H9 (cell line): ENCODE data around the gene SAFB. TPM values are rescaled to one million over a fixed set of nuclear protein-coding genes. Genes with fewer than 3 reads are reported as not detected.

Experiments used
- DNase-seq: peaks from one replicate; pipeline ENCODE4 v3.0.0-alpha.2; 2017
- H2AFZ ChIP-seq: one replicate; pipeline ENCODE4 v1.6.1; 2013; ENCODE audit warnings: mild to moderate bottlenecking, low read length, control low read depth, moderate library complexity
- H2AK5ac ChIP-seq: 2 replicates; pipeline ENCODE4 v1.6.1; 2013; ENCODE audit warnings: low read length, control low read depth, mixed read lengths; ENCODE audit not compliant: insufficient read length
- H2BK120ac ChIP-seq: one replicate; pipeline ENCODE4 v1.6.1; 2013; ENCODE audit warnings: low read depth, mild to moderate bottlenecking, low read length, control low read depth, inconsistent platforms; ENCODE audit not compliant: poor library complexity, severe bottlenecking
- H2BK12ac ChIP-seq: 2 replicates; pipeline ENCODE4 v1.6.1; 2013; ENCODE audit warnings: low read length, control low read depth, mixed read lengths, low read depth; ENCODE audit not compliant: insufficient read length
- H2BK15ac ChIP-seq: 2 replicates; pipeline ENCODE4 v1.6.1; 2013; ENCODE audit warnings: low read depth, low read length, control low read depth
- H2BK20ac ChIP-seq: one replicate; pipeline ENCODE4 v1.6.1; 2013; ENCODE audit warnings: low read depth, mild to moderate bottlenecking, low read length, control low read depth, inconsistent platforms; ENCODE audit not compliant: poor library complexity, severe bottlenecking
- H2BK5ac ChIP-seq: 2 replicates; pipeline ENCODE4 v1.6.1; 2013; ENCODE audit warnings: low read length, control low read depth, mixed read lengths; ENCODE audit not compliant: insufficient read length
- H3K14ac ChIP-seq: 2 replicates; pipeline ENCODE4 v1.6.1; 2013; ENCODE audit warnings: low read length, control low read depth; ENCODE audit not compliant: insufficient read depth
- H3K18ac ChIP-seq: 2 replicates; pipeline ENCODE4 v1.6.1; 2013; ENCODE audit warnings: low read depth, mild to moderate bottlenecking, mixed read lengths, low read length, control low read depth; ENCODE audit not compliant: insufficient read length
- H3K23ac ChIP-seq: 2 replicates; pipeline ENCODE4 v1.6.1; 2013; ENCODE audit warnings: low read length, control low read depth, mixed read lengths, low read depth; ENCODE audit not compliant: insufficient read length
- H3K23me2 ChIP-seq: 2 replicates; pipeline ENCODE4 v1.6.1; 2013; ENCODE audit warnings: low read depth, mild to moderate bottlenecking, mixed read lengths, low read length, control low read depth; ENCODE audit not compliant: insufficient read length, poor library complexity, severe bottlenecking
- H3K27ac ChIP-seq: 2 replicates; pipeline ENCODE4 v1.5.1; 2013; ENCODE audit warnings: low read length, control low read depth, mixed read lengths, low read depth; ENCODE audit not compliant: insufficient read length
- H3K27me3 ChIP-seq: 2 replicates; pipeline ENCODE4 v1.6.1; 2013; ENCODE audit warnings: low read length, control low read depth, inconsistent platforms; ENCODE audit not compliant: insufficient read depth
- H3K4ac ChIP-seq: 2 replicates; pipeline ENCODE4 v1.6.1; 2013; ENCODE audit warnings: low read depth, mild to moderate bottlenecking, control low read depth, inconsistent platforms, low read length, moderate library complexity
- H3K4me1 ChIP-seq: 2 replicates; pipeline ENCODE4 v1.6.1; 2013; ENCODE audit warnings: low read length, control low read depth, inconsistent platforms; ENCODE audit not compliant: insufficient read depth
- H3K4me2 ChIP-seq: 2 replicates; pipeline ENCODE4 v1.6.1; 2013; ENCODE audit warnings: low read length, control low read depth, mixed read lengths; ENCODE audit not compliant: insufficient read length, insufficient read depth
- H3K56ac ChIP-seq: 2 replicates; pipeline ENCODE4 v1.6.1; 2013; ENCODE audit warnings: low read depth, mild to moderate bottlenecking, mixed read lengths, low read length, control low read depth; ENCODE audit not compliant: insufficient read length
- H3K79me1 ChIP-seq: 2 replicates; pipeline ENCODE4 v1.6.1; 2013; ENCODE audit warnings: low read depth, mild to moderate bottlenecking, moderate library complexity, low read length, control low read depth, inconsistent platforms; ENCODE audit not compliant: insufficient read depth, poor library complexity, severe bottlenecking
- H3K79me2 ChIP-seq: 2 replicates; pipeline ENCODE4 v1.6.1; 2013; ENCODE audit warnings: low read length, control low read depth, inconsistent platforms; ENCODE audit not compliant: insufficient read depth
- H3K9ac ChIP-seq: 2 replicates; pipeline ENCODE4 v1.6.1; 2013; ENCODE audit warnings: low read length, control low read depth, mixed read lengths; ENCODE audit not compliant: insufficient read length; ENCODE audit errors: extremely low read depth
- H3K9me3 ChIP-seq: one replicate; pipeline ENCODE4 v1.6.1; 2013; ENCODE audit warnings: low read depth, low read length, inconsistent platforms; ENCODE audit not compliant: control insufficient read depth
- H3T11ph ChIP-seq: one replicate; pipeline ENCODE4 v1.6.1; 2013; ENCODE audit warnings: mild to moderate bottlenecking, low read length, control low read depth, inconsistent platforms
- H4K20me1 ChIP-seq: one replicate; pipeline ENCODE4 v1.6.1; 2013; ENCODE audit not compliant: control insufficient read depth, insufficient read length, insufficient read depth
- H4K5ac ChIP-seq: 2 replicates; pipeline ENCODE4 v1.6.1; 2013; ENCODE audit warnings: low read depth, mild to moderate bottlenecking, mixed read lengths, low read length, control low read depth; ENCODE audit not compliant: insufficient read length
- H4K8ac ChIP-seq: replicated peaks from 2 replicates; pipeline ENCODE4 v1.6.1; 2013; ENCODE audit warnings: low read length, control low read depth, mixed read lengths, low read depth; ENCODE audit not compliant: insufficient read length
- H4K91ac ChIP-seq: 2 replicates; pipeline ENCODE4 v1.6.1; 2013; ENCODE audit warnings: low read depth, mild to moderate bottlenecking, moderate library complexity, mixed read lengths, low read length, control low read depth; ENCODE audit not compliant: insufficient read length
- H3K27ac Mint-ChIP-seq, 3 experiments: 2 replicates in 2 of 3; 3 replicates in 1 of 3; pipeline ENCODE4 v1.8.0; 2020 to 2021; ENCODE audit warnings: mixed read lengths in 3 of 3, mild to moderate bottlenecking in 1 of 3, moderate library complexity in 1 of 3
- H3K27me3 Mint-ChIP-seq: 2 replicates; pipeline ENCODE4 v1.8.0; 2021; ENCODE audit warnings: low read depth, mild to moderate bottlenecking, moderate library complexity, mixed read lengths
- H3K36me3 Mint-ChIP-seq, 3 experiments: 2 replicates in 2 of 3; 3 replicates in 1 of 3; pipeline ENCODE4 v1.8.0; 2020 to 2021; ENCODE audit warnings: low read depth in 3 of 3, mixed read lengths in 3 of 3; ENCODE audit not compliant: insufficient read depth in 1 of 3
- H3K4me1 Mint-ChIP-seq, 2 experiments: 2 replicates each; pipeline ENCODE4 v1.8.0; 2020; ENCODE audit warnings: mixed read lengths in 2 of 2
- H3K4me3 Mint-ChIP-seq, 2 experiments: 2 replicates in 1 of 2; 3 replicates in 1 of 2; pipeline ENCODE4 v1.8.0; 2020 to 2021; ENCODE audit warnings: mild to moderate bottlenecking in 2 of 2, mixed read lengths in 2 of 2, moderate library complexity in 1 of 2
- H3K9me3 Mint-ChIP-seq, 2 experiments: 2 replicates in 1 of 2; 3 replicates in 1 of 2; pipeline ENCODE4 v1.8.0; 2020; ENCODE audit warnings: mild to moderate bottlenecking in 2 of 2, mixed read lengths in 2 of 2, moderate library complexity in 1 of 2
- WGBS: extraction: QIAGEN DNeasy Blood & Tissue Kit; methylation state at CpG from one replicate; pipeline ENCODE4 v1.1.7; 2013; ENCODE audit warnings: missing lambda C conversion rate, low lambda C conversion rate, mixed read lengths; ENCODE audit not compliant: insufficient read length; ENCODE audit errors: extremely low coverage; 5-methylcytosine and 5-hydroxymethylcytosine counted together
- total RNA-seq: library from RNA; stranded (reverse); gene quantifications from 2 replicates; pipeline ENCODE4 v1.2.1, GENCODE V29; 2021
- TF ChIP-seq, protein P1 (sequence below): fragments of 200-600 bp; sonication (generic); conservative IDR thresholded peaks from 3 replicates; pipeline ENCODE4 v1.8.0; 2021; ENCODE audit warnings: antibody characterized with exemption, mild to moderate bottlenecking

SAFB gene
- total RNA-seq, 1 experiment from 2014 or later = 110 TPM

DNA sequence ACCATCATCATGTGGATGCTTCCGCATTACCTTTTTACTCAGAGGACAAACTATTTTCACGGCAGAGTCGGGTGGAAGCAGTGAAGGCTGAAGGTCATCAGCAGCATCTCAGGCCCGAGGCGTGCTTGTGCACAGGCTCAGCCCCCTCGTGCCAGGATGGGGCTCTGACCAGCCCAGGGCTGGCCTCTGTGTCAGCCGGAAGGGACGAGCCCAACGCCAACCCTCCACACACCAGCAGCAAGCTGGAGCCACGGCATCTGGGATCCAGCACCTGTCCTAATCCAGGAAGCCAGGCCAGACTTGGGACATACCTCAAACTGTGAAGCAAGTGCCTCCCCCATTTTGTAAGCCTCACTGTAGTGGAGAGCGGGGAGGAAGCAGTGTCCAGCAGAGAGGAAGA, 46.3 kb downstream of the SAFB start:
- no peaks in the 10 kb centered on the region for H3K79me2 ChIP-seq
- no peaks in the 10 kb centered on the region for H3K79me1 ChIP-seq
- no peak overlapping the region for H3K27ac ChIP-seq
- H3K18ac ChIP-seq = no peak overlapping the region
- Mint-ChIP-seq H3K27ac (peak overlapping the region in 2 of 3 experiments; percentile 17 to 72; a peak in 2 of 7 replicates), H3K4me3 (no peak overlapping the region), H3K27me3 (no peaks in the 10 kb centered on the region; the same call in 1 of the 2 replicates), H3K9me3 (no peaks in the 10 kb centered on the region), H3K36me3 (peaks cover 40 to 78% (median 66%) of the 10 kb centered on the region in 3 experiments; a peak in 6 of 7 replicates), H3K4me1 (peaks cover 7 to 14% of the 10 kb centered on the region in 2 experiments)
- H3K9ac ChIP-seq = no peak overlapping the region
- H2BK5ac ChIP-seq = no peak overlapping the region
- H4K91ac ChIP-seq = no peak overlapping the region
- H4K20me1 ChIP-seq = peaks cover 4% of the 10 kb centered on the region
- H3K56ac ChIP-seq = no peak overlapping the region
- no peaks in the 10 kb centered on the region for H3K4me1 ChIP-seq
- no peaks in the 10 kb centered on the region for H3K23me2 ChIP-seq
- DNase-seq = no peak
- no peak overlapping the region for H2BK120ac ChIP-seq
- no peak overlapping the region for H3K23ac ChIP-seq
- H2AFZ ChIP-seq = no peak overlapping the region
- H3K9me3 ChIP-seq = no peaks in the 10 kb centered on the region
- TF ChIP-seq, protein P1, sequence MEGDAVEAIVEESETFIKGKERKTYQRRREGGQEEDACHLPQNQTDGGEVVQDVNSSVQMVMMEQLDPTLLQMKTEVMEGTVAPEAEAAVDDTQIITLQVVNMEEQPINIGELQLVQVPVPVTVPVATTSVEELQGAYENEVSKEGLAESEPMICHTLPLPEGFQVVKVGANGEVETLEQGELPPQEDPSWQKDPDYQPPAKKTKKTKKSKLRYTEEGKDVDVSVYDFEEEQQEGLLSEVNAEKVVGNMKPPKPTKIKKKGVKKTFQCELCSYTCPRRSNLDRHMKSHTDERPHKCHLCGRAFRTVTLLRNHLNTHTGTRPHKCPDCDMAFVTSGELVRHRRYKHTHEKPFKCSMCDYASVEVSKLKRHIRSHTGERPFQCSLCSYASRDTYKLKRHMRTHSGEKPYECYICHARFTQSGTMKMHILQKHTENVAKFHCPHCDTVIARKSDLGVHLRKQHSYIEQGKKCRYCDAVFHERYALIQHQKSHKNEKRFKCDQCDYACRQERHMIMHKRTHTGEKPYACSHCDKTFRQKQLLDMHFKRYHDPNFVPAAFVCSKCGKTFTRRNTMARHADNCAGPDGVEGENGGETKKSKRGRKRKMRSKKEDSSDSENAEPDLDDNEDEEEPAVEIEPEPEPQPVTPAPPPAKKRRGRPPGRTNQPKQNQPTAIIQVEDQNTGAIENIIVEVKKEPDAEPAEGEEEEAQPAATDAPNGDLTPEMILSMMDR = no peak
- no peak overlapping the region for H4K8ac ChIP-seq
- H4K5ac ChIP-seq = no peak overlapping the region
- WGBS = no CpG with 5 or more reads among the region's 11 CpGs
- no peak overlapping the region for H2BK12ac ChIP-seq
- H2BK20ac ChIP-seq = no peak overlapping the region
- H3K4me2 ChIP-seq = no peak overlapping the region
- H2BK15ac ChIP-seq = no peak overlapping the region
- H3K27me3 ChIP-seq = no peaks in the 10 kb centered on the region
- H3K4ac ChIP-seq = no peak overlapping the region
- H3K14ac ChIP-seq = no peak overlapping the region
- no peak overlapping the region for H2AK5ac ChIP-seq
- H3T11ph ChIP-seq = no peak overlapping the region
